GM13977 (cell line): Measurements from ENCODE around the gene CIBAR2.
"Not testable (repeated sequence)": the region's sequence is repeated elsewhere in the genome, so short reads cannot be mapped to it uniquely, and the experiment has no call there.

Experiments
- DNase-seq: peaks from one replicate; pipeline ENCODE4 v3.0.0; 2012; ENCODE audit warnings: low spot score
- CTCF ChIP-seq: IDR thresholded peaks from 2 replicates; pipeline ENCODE4 v1.5.1; 2012; ENCODE audit warnings: mild to moderate bottlenecking, control low read depth; ENCODE audit not compliant: insufficient read depth; ENCODE audit errors: extremely low read depth, missing control alignments
- in situ Hi-C: fragments of 300-500 bp; cut with MboI; formaldehyde crosslinking; loops from one replicate; pipeline ENCODE4 v1.12.0; 2022; ENCODE audit warnings: low sequenced_read_pairs, low pct_unique_long_range_greater_than_20kb, mixed read lengths, inconsistent platforms; ENCODE audit not compliant: unreplicated experiment

The CIBAR2 gene

GRCh38 chr16:85058909-85059308 lies 53.4 kb downstream of the CIBAR2 start:
- TF ChIP-seq CTCF, result no peak
- in situ Hi-C loops, result no loop called here
- no peak for DNase-seq

GRCh38 chr16:85057948-85058347 lies 54.3 kb downstream of the CIBAR2 start:
- no peak for DNase-seq
- no peak for TF ChIP-seq CTCF
- in situ Hi-C loops, result no loop called here

GRCh38 chr16:85057212-85057889 lies 54.9 kb downstream of the CIBAR2 start:
- in situ Hi-C loops, result no loop called here
- TF ChIP-seq CTCF, result peak; percentile 35
- DNase-seq, result peak; percentile 44

GRCh38 chr16:85056211-85056748 lies 56.0 kb downstream of the CIBAR2 start:
- in situ Hi-C loops, result no loop called here
- DNase-seq, result no peak
- TF ChIP-seq CTCF, result peak; percentile 33

GRCh38 chr16:85055493-85056210 lies 56.6 kb downstream of the CIBAR2 start:
- in situ Hi-C loops, result no loop called here
- no peak for TF ChIP-seq CTCF
- DNase-seq, result peak; percentile 70

- DNase-seq, result no peak
- in situ Hi-C loops, result no loop called here
- TF ChIP-seq CTCF, result no peak
These were observed 57.3 kb downstream of the CIBAR2 start for GRCh38 chr16:85054948-85055492.

GRCh38 chr16:85054321-85054720 lies 58.0 kb downstream of the CIBAR2 start:
- DNase-seq, in situ Hi-C loops: not testable (repeated sequence)
